ENCODE results near the gene CHCHD6.

CHCHD6 gene

DNA sequence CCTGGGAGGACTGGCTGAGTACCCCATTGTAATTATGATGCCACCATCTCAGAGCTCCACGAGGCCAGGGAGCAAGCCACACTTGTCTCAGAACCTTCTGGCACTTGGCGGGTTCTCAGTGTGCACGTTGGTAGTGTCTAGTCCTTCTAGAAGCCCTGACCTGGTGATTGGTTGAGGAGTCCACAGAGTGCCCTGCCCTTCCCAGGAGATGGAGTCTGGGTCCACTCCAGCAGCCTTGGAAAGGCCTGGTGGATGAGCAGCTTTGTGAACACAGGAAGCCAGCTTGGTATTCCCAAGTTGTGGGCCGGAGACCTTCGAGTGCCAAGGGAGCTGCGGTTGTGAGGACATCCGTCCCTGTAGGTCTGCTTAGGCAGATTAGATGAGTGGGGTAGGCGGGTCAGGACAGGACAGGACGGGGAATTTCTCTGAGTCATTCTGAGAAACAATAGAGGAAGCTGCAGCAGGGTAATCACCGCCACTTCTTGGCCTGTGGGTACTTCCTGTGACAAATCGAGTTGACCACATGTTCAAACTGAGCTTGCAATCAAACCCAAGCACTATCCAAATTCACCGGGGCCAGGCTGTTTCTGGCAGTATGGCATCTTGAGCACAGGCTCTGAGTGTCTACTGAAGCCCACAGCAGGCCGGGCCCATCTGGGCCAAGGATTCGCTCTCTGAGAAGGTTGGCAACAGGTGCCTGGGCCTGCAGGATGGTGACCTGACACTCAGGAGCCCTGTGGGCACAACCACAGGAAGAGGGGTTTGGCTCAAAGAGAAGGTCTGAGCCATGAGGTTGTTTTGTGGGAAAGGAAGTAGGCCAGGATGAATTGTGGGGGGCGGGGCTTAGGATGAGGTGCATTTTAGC, 207.4 kb downstream of the CHCHD6 start:
- no peak overlapping the region for H3K4me3 ChIP-seq (ENCODE audit: low read length)
- H3K36me3 ChIP-seq (ENCODE audit: insufficient read depth, low read length): no peaks in the 10 kb centered on the region
- H3K4me1 ChIP-seq (ENCODE audit: insufficient read depth, low read length): peaks cover 4% of the 10 kb centered on the region
- no peak overlapping the region for H2AFZ ChIP-seq (ENCODE audit: low read depth, low read length)
- no peaks in the 10 kb centered on the region for H3K9me3 ChIP-seq (ENCODE audit: low read length)
- H3K27me3 ChIP-seq (ENCODE audit: insufficient read depth, low read length): no peaks in the 10 kb centered on the region

DNA sequence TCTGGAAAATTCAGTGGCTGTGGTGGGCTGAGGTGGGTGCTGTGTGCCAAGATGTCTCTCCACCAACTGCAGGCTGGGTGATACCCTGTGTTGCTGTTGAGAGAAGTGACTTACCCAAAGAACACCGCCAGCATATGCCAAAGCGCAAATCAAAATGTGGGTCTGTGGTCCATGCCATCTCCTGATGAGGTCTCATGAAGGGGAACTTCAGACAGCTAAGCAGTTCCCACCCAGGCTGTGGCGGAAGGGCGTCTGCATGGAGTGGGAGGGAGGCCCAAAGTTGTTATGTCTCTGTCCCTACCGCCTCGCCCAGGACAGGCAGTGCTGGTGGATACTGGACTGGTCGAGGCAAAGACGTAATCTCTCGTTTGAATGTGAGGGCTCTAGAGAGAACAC, 208.0 kb downstream of the CHCHD6 start:
- no peak overlapping the region for H3K4me3 ChIP-seq (ENCODE audit: low read length)

DNA sequence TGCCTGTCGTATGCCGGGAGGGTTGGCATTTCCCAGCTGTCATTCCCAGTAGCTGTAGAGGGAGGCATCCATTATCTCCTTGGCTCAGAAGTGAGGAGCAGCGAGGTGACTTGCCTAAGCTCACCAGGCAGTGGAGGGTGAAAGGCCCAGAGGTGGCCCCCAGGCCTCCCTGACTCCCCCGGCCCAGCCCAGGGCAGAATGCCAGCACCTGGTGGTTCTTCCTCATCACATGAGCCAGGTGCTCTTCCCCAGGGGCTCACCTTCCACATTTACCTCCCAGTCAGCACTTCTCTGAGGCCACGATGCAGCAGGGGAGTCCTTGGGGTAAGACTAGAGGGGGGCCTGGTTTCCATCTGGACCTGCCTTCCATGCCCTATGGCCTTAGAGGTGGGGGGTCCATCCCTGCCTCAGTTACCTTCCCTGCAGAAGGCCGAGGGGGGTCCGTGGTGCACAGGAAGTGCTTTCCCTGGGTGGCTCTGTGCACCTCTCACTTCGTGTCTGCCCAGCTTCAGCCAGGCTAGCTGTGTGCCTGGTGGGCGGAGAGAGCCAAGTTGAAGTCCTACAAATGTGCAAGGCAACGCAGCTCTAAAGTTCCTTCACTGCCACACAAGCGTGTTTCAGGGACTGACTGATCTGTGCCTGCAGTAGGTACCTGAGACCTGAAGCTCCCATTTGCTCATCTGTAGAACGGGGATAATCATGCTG, 208.6 kb downstream of the CHCHD6 start:
- Histone ChIP-seq H3K27me3 (ENCODE audit: insufficient read depth, low read length) (no peaks in the 10 kb centered on the region), H3K9me3 (ENCODE audit: low read length) (no peaks in the 10 kb centered on the region), H2AFZ (ENCODE audit: low read depth, low read length) (no peak overlapping the region), H3K4me1 (ENCODE audit: insufficient read depth, low read length) (peaks cover 4% of the 10 kb centered on the region), H3K4me3 (ENCODE audit: low read length) (no peak overlapping the region), H3K36me3 (ENCODE audit: insufficient read depth, low read length) (no peaks in the 10 kb centered on the region)

More for the DNA sequence above, 208.0 kb downstream of the CHCHD6 start:
- Histone ChIP-seq H3K4me1 (ENCODE audit: insufficient read depth, low read length) (peaks cover 4% of the 10 kb centered on the region), H3K9me3 (ENCODE audit: low read length) (no peaks in the 10 kb centered on the region), H2AFZ (ENCODE audit: low read depth, low read length) (no peak overlapping the region), H3K27me3 (ENCODE audit: insufficient read depth, low read length) (no peaks in the 10 kb centered on the region), H3K36me3 (ENCODE audit: insufficient read depth, low read length) (no peaks in the 10 kb centered on the region)

DNA sequence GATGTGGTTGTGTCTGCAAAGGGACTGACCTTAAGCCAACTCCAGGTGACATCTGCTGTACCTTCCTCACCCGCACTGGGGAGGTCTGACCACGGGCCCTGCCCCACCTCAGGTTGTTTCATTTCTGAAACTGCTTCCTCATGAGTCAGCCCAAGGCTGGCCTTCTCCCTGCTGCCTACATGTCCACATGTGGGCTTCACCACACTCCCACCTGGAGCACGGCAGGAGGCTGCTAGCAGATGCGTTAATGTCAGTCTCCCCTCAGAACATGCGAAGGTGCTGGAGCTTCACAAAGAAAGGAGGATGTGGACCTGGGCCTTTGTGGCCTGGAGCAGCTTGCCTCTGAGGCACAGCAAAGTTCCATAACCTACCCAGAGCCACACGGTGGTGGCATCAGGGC, 209.5 kb downstream of the CHCHD6 start:
- Histone ChIP-seq H3K9me3 (ENCODE audit: low read length) (no peaks in the 10 kb centered on the region), H3K36me3 (ENCODE audit: insufficient read depth, low read length) (no peaks in the 10 kb centered on the region), H3K4me3 (ENCODE audit: low read length) (no peak overlapping the region), H3K4me1 (ENCODE audit: insufficient read depth, low read length) (peaks cover 4% of the 10 kb centered on the region), H3K27me3 (ENCODE audit: insufficient read depth, low read length) (no peaks in the 10 kb centered on the region), H2AFZ (ENCODE audit: low read depth, low read length) (no peak overlapping the region)

DNA sequence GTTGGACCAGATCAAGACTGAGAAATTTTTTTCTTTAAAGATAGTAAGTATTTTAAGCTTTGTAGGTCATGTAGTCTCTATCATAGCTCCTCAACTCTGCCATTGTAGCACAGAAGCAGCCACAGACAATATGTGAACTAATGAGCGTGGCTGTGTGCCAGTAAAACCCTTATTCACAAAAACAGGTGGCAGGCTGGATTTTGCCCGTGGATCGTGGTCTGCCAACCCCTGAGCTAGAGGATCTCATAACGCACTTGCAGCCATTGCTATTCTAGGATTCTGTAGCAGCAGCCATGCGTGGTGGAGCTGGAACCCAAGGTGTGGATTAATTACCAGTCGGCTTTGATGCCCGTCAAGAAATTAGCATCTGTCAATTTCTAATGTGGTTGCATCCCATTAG, 210.2 kb downstream of the CHCHD6 start:
- no peaks in the 10 kb centered on the region for H3K27me3 ChIP-seq (ENCODE audit: insufficient read depth, low read length)
- H3K36me3 ChIP-seq (ENCODE audit: insufficient read depth, low read length): no peaks in the 10 kb centered on the region
- H3K9me3 ChIP-seq (ENCODE audit: low read length): no peaks in the 10 kb centered on the region
- H3K4me3 ChIP-seq (ENCODE audit: low read length): no peak overlapping the region
- no peak overlapping the region for H2AFZ ChIP-seq (ENCODE audit: low read depth, low read length)
- H3K4me1 ChIP-seq (ENCODE audit: insufficient read depth, low read length): no peaks in the 10 kb centered on the region

DNA sequence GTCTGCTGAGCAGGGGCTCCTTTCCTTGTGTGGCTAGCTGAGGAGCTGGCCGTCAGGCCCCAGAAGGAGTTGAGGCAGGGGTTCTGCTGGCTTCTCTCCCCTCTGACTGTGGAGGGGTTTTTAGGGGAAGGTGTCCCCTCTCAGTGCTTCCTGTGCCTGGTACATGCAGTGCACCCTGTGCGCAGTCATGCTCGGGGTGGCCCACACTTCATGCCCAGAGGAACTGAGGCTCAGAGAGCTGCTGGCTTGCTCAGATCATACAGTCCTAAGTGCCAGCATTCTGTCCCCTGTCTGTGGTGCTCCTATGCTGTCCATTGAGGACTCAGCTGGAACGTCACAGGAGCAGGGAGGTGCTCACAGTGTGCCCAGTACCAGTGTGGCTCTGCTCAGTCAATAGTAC, 211.0 kb downstream of the CHCHD6 start:
- Histone ChIP-seq H2AFZ (ENCODE audit: low read depth, low read length) (no peak overlapping the region), H3K27me3 (ENCODE audit: insufficient read depth, low read length) (no peaks in the 10 kb centered on the region), H3K4me3 (ENCODE audit: low read length) (no peak overlapping the region), H3K4me1 (ENCODE audit: insufficient read depth, low read length) (no peaks in the 10 kb centered on the region), H3K36me3 (ENCODE audit: insufficient read depth, low read length) (no peaks in the 10 kb centered on the region), H3K9me3 (ENCODE audit: low read length) (no peaks in the 10 kb centered on the region)

DNA sequence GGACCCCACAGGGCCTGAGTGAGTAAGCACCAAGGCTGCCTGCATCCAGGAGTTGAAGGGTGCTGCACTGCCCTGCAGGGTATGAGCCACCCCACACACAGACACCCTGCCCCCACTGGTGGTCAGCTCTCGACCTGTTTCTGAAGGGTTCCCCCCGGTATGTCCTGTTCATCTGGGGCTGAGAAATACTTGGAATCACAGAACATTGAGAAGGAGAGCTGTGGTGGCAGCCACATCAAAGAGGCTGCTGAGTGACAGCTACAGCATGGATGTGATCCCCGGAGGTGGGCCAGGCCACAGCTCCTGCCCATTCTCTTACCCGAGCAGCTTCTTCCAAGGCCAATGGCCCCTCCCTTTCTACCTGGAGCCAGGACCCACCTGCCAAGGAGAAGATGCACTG, 212.5 kb downstream of the CHCHD6 start:
- H3K4me1 ChIP-seq (ENCODE audit: insufficient read depth, low read length): peaks cover 2% of the 10 kb centered on the region
- no peaks in the 10 kb centered on the region for H3K36me3 ChIP-seq (ENCODE audit: insufficient read depth, low read length)

DNA sequence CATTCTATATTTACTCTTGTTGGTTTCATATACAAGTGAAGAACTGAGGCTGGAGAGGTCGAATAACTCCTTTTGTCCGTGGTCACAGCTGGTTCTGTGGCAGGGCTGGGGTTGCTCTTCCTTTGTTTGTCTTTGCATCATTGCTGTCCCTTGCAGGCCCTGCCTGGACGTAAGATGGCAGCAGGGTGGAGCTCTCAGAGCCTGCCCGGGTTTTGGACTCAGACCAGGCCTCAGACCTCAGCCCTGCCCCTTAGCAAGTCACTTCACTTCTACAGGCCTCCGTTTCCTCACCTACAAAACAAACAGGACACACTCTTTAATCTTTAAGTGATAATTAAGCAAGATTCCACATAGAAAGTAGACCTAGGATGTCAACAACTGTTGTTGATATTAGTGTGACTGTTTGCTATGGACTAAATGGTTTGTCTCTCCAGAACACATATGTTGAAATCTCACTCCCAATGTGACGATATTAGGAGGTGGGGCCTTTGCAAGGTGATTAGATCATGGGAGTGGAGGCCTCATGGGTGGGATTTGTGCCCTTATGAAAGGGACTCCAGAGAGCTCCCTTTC, 213.3 kb downstream of the CHCHD6 start:
- Histone ChIP-seq H2AFZ (ENCODE audit: low read depth, low read length) (no peak overlapping the region), H3K27me3 (ENCODE audit: insufficient read depth, low read length) (no peaks in the 10 kb centered on the region), H3K4me3 (ENCODE audit: low read length) (no peak overlapping the region), H3K4me1 (ENCODE audit: insufficient read depth, low read length) (peaks cover 2% of the 10 kb centered on the region), H3K9me3 (ENCODE audit: low read length) (no peaks in the 10 kb centered on the region), H3K36me3 (ENCODE audit: insufficient read depth, low read length) (no peaks in the 10 kb centered on the region)

More for the DNA sequence above, 212.5 kb downstream of the CHCHD6 start:
- H3K27me3 ChIP-seq (ENCODE audit: insufficient read depth, low read length): no peaks in the 10 kb centered on the region
- no peak overlapping the region for H3K4me3 ChIP-seq (ENCODE audit: low read length)
- no peaks in the 10 kb centered on the region for H3K9me3 ChIP-seq (ENCODE audit: low read length)
- no peak overlapping the region for H2AFZ ChIP-seq (ENCODE audit: low read depth, low read length)

DNA sequence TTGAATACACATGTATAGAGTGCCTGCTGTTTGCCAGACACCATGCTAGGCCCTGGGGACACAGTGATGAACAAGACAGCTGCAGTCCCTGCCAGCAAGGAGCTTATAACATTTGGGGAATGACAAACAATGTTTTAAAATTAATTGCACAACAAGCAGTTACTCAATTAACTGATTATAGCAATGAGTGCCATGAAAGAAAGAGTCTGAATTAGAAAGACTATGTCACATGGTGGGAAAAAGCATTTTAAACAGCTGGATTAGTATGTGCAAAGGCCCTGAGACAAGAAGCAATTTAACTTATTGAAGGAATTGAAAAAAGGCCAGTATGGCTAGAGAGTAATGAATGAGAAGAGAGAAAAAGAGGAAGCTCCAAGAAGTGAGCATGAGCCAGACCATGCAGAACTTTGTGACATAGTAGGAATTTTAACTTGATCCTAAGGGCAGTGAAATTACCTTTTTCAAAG, 214.3 kb downstream of the CHCHD6 start:
- no peaks in the 10 kb centered on the region for H3K27me3 ChIP-seq (ENCODE audit: insufficient read depth, low read length)
- no peak overlapping the region for H3K4me3 ChIP-seq (ENCODE audit: low read length)
- H3K36me3 ChIP-seq (ENCODE audit: insufficient read depth, low read length): no peaks in the 10 kb centered on the region
- no peak overlapping the region for H2AFZ ChIP-seq (ENCODE audit: low read depth, low read length)
- peaks cover 2% of the 10 kb centered on the region for H3K4me1 ChIP-seq (ENCODE audit: insufficient read depth, low read length)
- H3K9me3 ChIP-seq (ENCODE audit: low read length): no peaks in the 10 kb centered on the region

DNA sequence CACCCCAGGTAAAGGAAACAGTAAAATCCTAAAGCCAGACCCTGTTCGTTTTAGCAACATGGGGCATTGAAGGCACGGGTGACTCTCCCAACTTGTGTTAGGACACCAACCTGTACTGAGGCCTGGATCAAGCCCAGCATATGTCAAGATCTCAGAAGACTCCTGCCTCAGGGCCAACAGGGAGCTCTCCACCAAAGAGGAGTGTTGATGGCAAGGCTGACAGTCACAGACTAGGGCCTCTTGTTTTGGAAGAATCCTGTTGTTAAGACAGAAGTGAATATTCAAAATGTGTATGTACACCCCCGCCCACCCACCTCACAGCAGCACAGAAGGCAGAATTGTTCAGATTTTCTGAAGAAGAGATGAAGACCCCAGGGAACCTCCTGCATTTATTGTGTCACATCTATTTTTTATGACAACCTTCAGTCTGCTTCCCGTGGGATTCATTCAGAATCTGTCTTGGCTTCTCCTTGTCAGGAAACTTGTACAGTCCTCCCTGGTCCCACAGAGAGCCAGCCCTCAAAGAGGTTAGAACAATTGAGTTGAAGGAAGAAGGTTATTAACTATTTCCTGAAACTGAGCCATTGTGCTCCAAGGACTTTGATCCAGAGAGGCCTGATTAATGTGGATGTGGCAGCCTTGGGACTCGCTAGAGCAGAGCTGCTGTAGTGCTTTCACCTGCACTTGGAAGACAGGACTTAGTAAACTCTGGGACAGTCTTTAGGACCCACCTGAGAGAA, 217.2 kb downstream of the CHCHD6 start:
- H3K9me3 ChIP-seq (ENCODE audit: low read length): no peaks in the 10 kb centered on the region
- no peak overlapping the region for H2AFZ ChIP-seq (ENCODE audit: low read depth, low read length)
- no peak overlapping the region for H3K4me3 ChIP-seq (ENCODE audit: low read length)
- no peaks in the 10 kb centered on the region for H3K27me3 ChIP-seq (ENCODE audit: insufficient read depth, low read length)
- peaks cover 2% of the 10 kb centered on the region for H3K4me1 ChIP-seq (ENCODE audit: insufficient read depth, low read length)
- H3K36me3 ChIP-seq (ENCODE audit: insufficient read depth, low read length): no peaks in the 10 kb centered on the region

DNA sequence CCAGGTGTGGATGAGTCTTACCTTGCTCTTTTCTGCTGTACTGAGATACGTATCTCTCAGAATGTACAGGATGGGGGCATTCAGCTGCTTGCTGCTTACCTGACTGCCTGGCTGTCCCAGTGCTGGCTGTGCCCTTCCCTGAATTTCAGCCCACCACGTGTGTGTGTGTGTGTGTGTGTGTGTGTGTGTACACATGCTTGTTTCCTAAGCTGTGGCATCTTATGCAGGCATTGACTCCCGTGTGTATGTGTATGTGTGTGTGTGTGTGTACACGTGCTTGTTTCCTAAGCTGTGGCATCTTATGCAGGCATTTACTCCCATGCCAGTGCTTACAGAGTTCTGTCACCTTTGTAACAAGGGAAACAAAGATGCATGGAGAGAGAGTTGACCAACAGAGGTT, 218.4 kb downstream of the CHCHD6 start:
- no peaks in the 10 kb centered on the region for H3K9me3 ChIP-seq (ENCODE audit: low read length)
- H3K4me3 ChIP-seq (ENCODE audit: low read length): no peak overlapping the region
- no peaks in the 10 kb centered on the region for H3K36me3 ChIP-seq (ENCODE audit: insufficient read depth, low read length)
- no peaks in the 10 kb centered on the region for H3K27me3 ChIP-seq (ENCODE audit: insufficient read depth, low read length)
- H3K4me1 ChIP-seq (ENCODE audit: insufficient read depth, low read length): peaks cover 2% of the 10 kb centered on the region
- no peak overlapping the region for H2AFZ ChIP-seq (ENCODE audit: low read depth, low read length)

DNA sequence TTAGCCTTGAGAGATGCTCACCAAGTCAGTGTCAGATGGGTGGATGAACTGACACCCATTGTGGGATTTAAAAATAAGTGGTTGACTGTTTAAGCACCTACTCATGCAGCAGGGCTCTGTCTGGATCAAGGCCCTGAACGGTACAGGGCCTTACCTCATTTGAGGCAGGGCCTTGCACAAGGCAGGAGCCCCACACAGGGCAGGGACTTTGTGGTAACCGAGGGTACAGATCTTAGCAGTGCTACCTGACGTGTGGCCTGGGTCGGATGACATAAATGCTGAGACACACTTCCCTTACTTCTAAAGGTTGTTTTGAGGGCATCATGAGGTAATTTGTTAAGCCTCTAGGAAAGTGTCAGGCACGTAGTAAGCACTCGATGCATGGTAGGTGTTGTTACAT, 219.4 kb downstream of the CHCHD6 start:
- Histone ChIP-seq H2AFZ (ENCODE audit: low read depth, low read length) (no peak overlapping the region), H3K4me1 (ENCODE audit: insufficient read depth, low read length) (peaks cover 2% of the 10 kb centered on the region), H3K36me3 (ENCODE audit: insufficient read depth, low read length) (no peaks in the 10 kb centered on the region), H3K9me3 (ENCODE audit: low read length) (no peaks in the 10 kb centered on the region), H3K27me3 (ENCODE audit: insufficient read depth, low read length) (no peaks in the 10 kb centered on the region), H3K4me3 (ENCODE audit: low read length) (no peak overlapping the region)

DNA sequence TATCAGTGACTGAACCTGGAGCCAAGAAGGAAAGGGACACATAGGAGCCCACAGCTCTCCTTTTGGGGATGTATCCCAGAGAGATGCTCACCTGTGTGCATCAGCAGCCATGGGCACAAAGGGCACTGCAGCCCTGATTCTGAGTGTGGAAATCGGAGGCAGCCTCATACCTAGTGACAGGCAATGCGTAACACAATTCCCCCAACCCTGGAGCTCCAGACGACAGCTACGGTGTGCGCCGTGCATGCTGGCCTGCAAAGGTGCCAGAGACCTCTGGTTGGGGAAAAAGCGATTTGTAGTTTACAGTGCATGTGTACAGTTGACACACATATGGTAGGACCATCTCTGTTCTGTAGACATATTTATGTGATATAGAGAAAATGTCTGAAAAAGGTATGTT, 219.9 kb downstream of the CHCHD6 start:
- no peaks in the 10 kb centered on the region for H3K27me3 ChIP-seq (ENCODE audit: insufficient read depth, low read length)
- H3K4me1 ChIP-seq (ENCODE audit: insufficient read depth, low read length): peaks cover 2% of the 10 kb centered on the region
- H3K9me3 ChIP-seq (ENCODE audit: low read length): no peaks in the 10 kb centered on the region

More for the DNA sequence above, 219.9 kb downstream of the CHCHD6 start:
- no peaks in the 10 kb centered on the region for H3K36me3 ChIP-seq (ENCODE audit: insufficient read depth, low read length)
- no peak overlapping the region for H2AFZ ChIP-seq (ENCODE audit: low read depth, low read length)
- H3K4me3 ChIP-seq (ENCODE audit: low read length): no peak overlapping the region

Data from neuron (in vitro differentiated cells).